ENCODE data around the gene EFEMP2.

Gene EFEMP2

GRCh38 chr11:65888163-65888814 is 15.7 kb upstream of the EFEMP2 start, which contains the start of gene FIBP:
FIBP (minus strand) TSS chr11:65888471; CDS start chr11:65888418, 53 bp downstream.
- DNase-seq (ENCODE audit: low read depth, low spot score), result peak; percentile 75
- no peak for TF ChIP-seq CTCF (IDR thresholded peaks at IDR 0.05; ENCODE audit: insufficient read depth, low read length, missing control alignments)
- ChIA-PET CTCF (interaction anchor here (0.7 to 33.3 kb wide), 31 partner anchors 16 to 380 kb away, joined by 3 to 1090 read pairs (median 5); partner anchors contain the start of genes AP5B1, BANF1, C11orf68 and CFL1), POLR2A (interaction anchor here (0.6 to 8.7 kb wide), 14 partner anchors 9 to 117 kb away, joined by 3 to 136 read pairs (median 5); partner anchors contain the start of genes C11orf68, CFL1, DRAP1 and FOSL1)
- H3K4me3 ChIP-seq (ENCODE audit: low read depth, low read length), result peak within 1 kb of the TSS; percentile 94

- no peak for TF ChIP-seq CTCF (IDR thresholded peaks at IDR 0.05; ENCODE audit: insufficient read depth, low read length, missing control alignments)
- ChIA-PET CTCF (interaction anchor here (0.7 to 33.3 kb wide), 24 partner anchors 15 to 231 kb away, joined by 3 to 1090 read pairs (median 10); partner anchors contain the start of genes AP5B1, C11orf68, CFL1 and CTSW), POLR2A (interaction anchor here (0.6 to 8.7 kb wide), 10 partner anchors 9 to 118 kb away, joined by 3 to 136 read pairs (median 6); partner anchors contain the start of genes C11orf68, CFL1, DRAP1 and FOSL1)
- H3K4me3 ChIP-seq (ENCODE audit: low read depth, low read length), result peak overlapping the region; percentile 94
- DNase-seq (ENCODE audit: low read depth, low spot score), result no peak
These were observed 15.1 kb upstream of the EFEMP2 start for GRCh38 chr11:65887723-65888162.

- H3K4me3 ChIP-seq (ENCODE audit: low read depth, low read length), result peak overlapping the region; percentile 94
- ChIA-PET POLR2A (interaction anchor here (0.7 to 8.7 kb wide), 8 partner anchors 13 to 384 kb away, joined by 3 to 136 read pairs (median 18); partner anchors contain the start of genes C11orf68, CFL1, DRAP1 and FOSL1), CTCF (interaction anchor here (1.3 to 33.3 kb wide), 14 partner anchors 14 to 176 kb away, joined by 3 to 1090 read pairs (median 26); partner anchors contain the start of genes AP5B1, BANF1, CFL1 and CTSW)
- TF ChIP-seq CTCF (IDR thresholded peaks at IDR 0.05; ENCODE audit: insufficient read depth, low read length, missing control alignments), result no peak
- no peak for DNase-seq (ENCODE audit: low read depth, low spot score)
These were observed 14.5 kb upstream of the EFEMP2 start for GRCh38 chr11:65886826-65887722.

GRCh38 chr11:65885808-65886536 is 13.4 kb upstream of the EFEMP2 start:
- no peak overlapping the region for H3K4me3 ChIP-seq (ENCODE audit: low read depth, low read length)
- no peak for TF ChIP-seq CTCF (IDR thresholded peaks at IDR 0.05; ENCODE audit: insufficient read depth, low read length, missing control alignments)
- CTCF ChIA-PET, result interaction anchor here (0.8 to 33.3 kb wide), 23 partner anchors 7 to 181 kb away, joined by 3 to 1090 read pairs (median 17); partner anchors contain the start of genes BANF1, CFL1, CTSW and EFEMP2
- no peak for DNase-seq (ENCODE audit: low read depth, low spot score)
- POLR2A ChIA-PET, result interaction anchor here (0.9 to 1.7 kb wide), 3 partner anchors 12 to 30 kb away, joined by 4 read pairs; no protein-coding TSS in a partner anchor

- TF ChIP-seq CTCF (IDR thresholded peaks at IDR 0.05; ENCODE audit: insufficient read depth, low read length, missing control alignments), result no peak
- ChIA-PET POLR2A (interaction anchor here (0.9 to 1.7 kb wide), 5 partner anchors 11 to 30 kb away, joined by 3 to 5 read pairs (median 4); partner anchors contain the start of gene FOSL1), CTCF (interaction anchor here (0.8 to 33.3 kb wide), 40 partner anchors 8 to 269 kb away, joined by 3 to 1090 read pairs (median 6); partner anchors contain the start of genes BANF1, CATSPER1, CFL1 and CTSW)
- no peak overlapping the region for H3K4me3 ChIP-seq (ENCODE audit: low read depth, low read length)
- no peak for DNase-seq (ENCODE audit: low read depth, low spot score)
These were observed 12.6 kb upstream of the EFEMP2 start for GRCh38 chr11:65885231-65885630.

All from AG04449 (cell line).